Esophagus squamous epithelium (tissue), 5 donors: ENCODE results near the gene ARID5B. TPM values are rescaled to one million over a fixed set of nuclear protein-coding genes. Genes with fewer than 3 reads are reported as not detected.

ENCODE experiments used
- DNase-seq: peaks from one replicate; lab custom pipeline; 2025; lab: John Stamatoyannopoulos, UW
- H3K27ac ChIP-seq, 4 donors: fragments of 200-600 bp; sonication (generic); one replicate each; pipeline ENCODE4 v1.5.1; 2016 to 2019; ENCODE audit warnings: mild to moderate bottlenecking in 1 of 4
- H3K27me3 ChIP-seq, 4 donors: fragments of 200-600 bp; sonication (generic); 1 replicate in 3 of 4; 2 replicates in 1 of 4; pipeline versions ENCODE4 v1.5.1 to v1.6.0; 2017 to 2021; ENCODE audit warnings: antibody characterized with exemption in 1 of 4
- H3K36me3 ChIP-seq, 3 donors: fragments of 200-600 bp; sonication (generic); one replicate each; pipeline ENCODE4 v1.5.1; 2016 to 2019
- H3K4me1 ChIP-seq, 3 donors: fragments of 200-600 bp; sonication (generic); one replicate each; pipeline ENCODE4 v1.5.1; 2017 to 2019
- H3K4me3 ChIP-seq, 4 donors: fragments of 200-600 bp; sonication (generic); 1 replicate in 3 of 4; 2 replicates in 1 of 4; pipeline ENCODE4 v1.5.1; 2016 to 2019; ENCODE audit warnings: mild to moderate bottlenecking in 2 of 4, moderate library complexity in 1 of 4
- H3K9me3 ChIP-seq, 3 donors: fragments of 200-600 bp; sonication (generic); one replicate each; pipeline ENCODE4 v1.5.1; 2016 to 2019
- POLR2A ChIP-seq, 4 donors: fragments of 450-650 bp; IDR thresholded peaks; one replicate each; pipeline ENCODE4 v1.6.1; 2017; ENCODE audit warnings: antibody characterized with exemption in 4 of 4, mild to moderate bottlenecking in 4 of 4, moderate library complexity in 3 of 4
- WGBS, 2 donors: methylation state at CpG; one replicate each; pipeline ENCODE4 v1.1.5; 2018; 5-methylcytosine and 5-hydroxymethylcytosine counted together
- intact Hi-C: fragments of 100-400 bp; cut with DNase I; formaldehyde crosslinking; loops from one replicate; pipeline ENCODE4 v1.15.0; 2022
- total RNA-seq, 4 donors: library from RNA; depleted of rRNA; stranded (reverse); fragments of >200 nt; gene quantifications; one replicate each; pipeline ENCODE4 v1.1.0, GENCODE V29; 2016
- TF ChIP-seq, protein P1 (sequence below), 6 experiments: fragments of 450-650 bp in 4 of 6; fragments of 200-600 bp in 2 of 6; sonication (generic) in 2 of 6; IDR thresholded peaks; one replicate each; pipeline ENCODE4 v1.5.1; 2016 to 2019; ENCODE audit warnings: antibody characterized with exemption in 6 of 6, mild to moderate bottlenecking in 4 of 6, moderate library complexity in 4 of 6
- donor health status: DM: yes; HTN: yes; CAD: no.

Gene ARID5B
- total RNA-seq, 4 donors from 2014 or later: 18.0 to 38.1 (median 30.2) TPM

DNA sequence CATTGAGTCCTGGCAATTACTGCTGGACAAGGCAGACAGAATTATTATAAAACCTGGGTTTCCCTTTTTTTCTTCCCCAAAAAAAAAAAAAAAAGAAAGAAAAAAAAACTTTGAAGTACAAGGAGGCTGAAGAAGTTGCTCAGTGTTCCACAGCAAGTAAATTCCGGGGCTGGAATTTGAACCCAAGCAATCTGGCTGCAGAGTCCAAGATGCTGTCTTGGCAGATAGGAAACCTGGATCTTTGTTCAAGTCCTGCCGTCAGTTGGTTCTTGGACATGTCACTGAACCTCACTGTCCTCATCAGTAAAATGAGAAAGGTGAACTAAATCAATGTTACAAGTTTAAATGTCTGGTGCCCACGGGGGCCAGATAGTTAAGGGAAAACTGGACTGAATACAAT, 35.3 kb downstream of the ARID5B start:
- Histone ChIP-seq H3K27me3 (no peaks in the 10 kb centered on the region), H3K9me3 (no peaks in the 10 kb centered on the region), H3K4me3 (no peak overlapping the region), H3K36me3 (peaks cover 0 to 6% (median 0%) of the 10 kb centered on the region in 3 donors), H3K27ac (peak overlapping the region; percentile 36 to 77 (median 72)), H3K4me1 (peaks cover 11 to 61% (median 32%) of the 10 kb centered on the region in 3 donors)
- DNase-seq: no peak
- TF ChIP-seq, protein P1, sequence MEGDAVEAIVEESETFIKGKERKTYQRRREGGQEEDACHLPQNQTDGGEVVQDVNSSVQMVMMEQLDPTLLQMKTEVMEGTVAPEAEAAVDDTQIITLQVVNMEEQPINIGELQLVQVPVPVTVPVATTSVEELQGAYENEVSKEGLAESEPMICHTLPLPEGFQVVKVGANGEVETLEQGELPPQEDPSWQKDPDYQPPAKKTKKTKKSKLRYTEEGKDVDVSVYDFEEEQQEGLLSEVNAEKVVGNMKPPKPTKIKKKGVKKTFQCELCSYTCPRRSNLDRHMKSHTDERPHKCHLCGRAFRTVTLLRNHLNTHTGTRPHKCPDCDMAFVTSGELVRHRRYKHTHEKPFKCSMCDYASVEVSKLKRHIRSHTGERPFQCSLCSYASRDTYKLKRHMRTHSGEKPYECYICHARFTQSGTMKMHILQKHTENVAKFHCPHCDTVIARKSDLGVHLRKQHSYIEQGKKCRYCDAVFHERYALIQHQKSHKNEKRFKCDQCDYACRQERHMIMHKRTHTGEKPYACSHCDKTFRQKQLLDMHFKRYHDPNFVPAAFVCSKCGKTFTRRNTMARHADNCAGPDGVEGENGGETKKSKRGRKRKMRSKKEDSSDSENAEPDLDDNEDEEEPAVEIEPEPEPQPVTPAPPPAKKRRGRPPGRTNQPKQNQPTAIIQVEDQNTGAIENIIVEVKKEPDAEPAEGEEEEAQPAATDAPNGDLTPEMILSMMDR (IDR thresholded peaks at IDR 0.05): no peak
- TF ChIP-seq POLR2A (IDR thresholded peaks at IDR 0.05): no peak
- intact Hi-C loops: no loop called here
- 68 to 75% methylated on average over 3 of the region's 3 CpGs for WGBS, 2 donors

DNA sequence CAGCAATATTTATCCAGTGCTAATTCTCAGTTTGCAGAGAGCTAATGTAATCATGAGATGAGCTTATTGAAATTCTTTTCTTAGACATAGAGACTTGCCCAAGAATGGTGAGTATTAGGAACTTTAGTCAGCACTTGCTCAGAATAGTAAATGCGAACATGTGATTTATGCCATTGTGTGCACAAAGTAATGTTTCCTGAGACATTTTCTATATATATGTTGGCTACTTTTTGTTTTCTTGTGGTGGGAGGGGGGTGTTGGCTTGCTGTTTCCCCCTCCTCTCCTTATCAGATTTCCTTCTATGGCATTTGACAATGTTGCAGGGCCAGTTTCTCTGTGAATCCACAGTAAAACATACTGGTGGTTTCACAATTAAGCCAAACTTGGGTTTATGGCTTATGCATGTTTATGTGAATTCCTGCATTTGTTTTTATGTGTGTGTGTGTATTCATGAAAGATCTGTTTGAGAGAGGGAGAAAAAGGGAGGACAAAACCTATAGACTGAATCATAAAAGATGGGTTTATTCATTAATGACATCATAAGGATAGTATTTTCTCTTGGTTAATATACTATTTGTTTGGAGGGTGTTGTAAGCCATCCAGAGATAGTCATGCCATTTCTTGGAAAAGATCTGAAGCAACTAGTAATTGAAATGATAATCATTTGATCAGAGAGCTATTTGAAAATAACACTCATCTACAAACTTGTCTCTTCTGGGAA, 36.3 kb downstream of the ARID5B start:
- Histone ChIP-seq H3K4me3 (no peak overlapping the region), H3K27ac (peak overlapping the region; percentile 36 to 77 (median 72)), H3K4me1 (peaks cover 18 to 71% (median 39%) of the 10 kb centered on the region in 3 donors), H3K36me3 (peaks cover 0 to 6% (median 0%) of the 10 kb centered on the region in 3 donors), H3K27me3 (no peaks in the 10 kb centered on the region), H3K9me3 (no peaks in the 10 kb centered on the region)
- TF ChIP-seq POLR2A (IDR thresholded peaks at IDR 0.05): no peak
- TF ChIP-seq, protein P1 (IDR thresholded peaks at IDR 0.05): no peak
- intact Hi-C loops: no loop called here
- 15 to 25% methylated on average over 1 of the region's 1 CpG for WGBS, 2 donors
- DNase-seq: no peak

DNA sequence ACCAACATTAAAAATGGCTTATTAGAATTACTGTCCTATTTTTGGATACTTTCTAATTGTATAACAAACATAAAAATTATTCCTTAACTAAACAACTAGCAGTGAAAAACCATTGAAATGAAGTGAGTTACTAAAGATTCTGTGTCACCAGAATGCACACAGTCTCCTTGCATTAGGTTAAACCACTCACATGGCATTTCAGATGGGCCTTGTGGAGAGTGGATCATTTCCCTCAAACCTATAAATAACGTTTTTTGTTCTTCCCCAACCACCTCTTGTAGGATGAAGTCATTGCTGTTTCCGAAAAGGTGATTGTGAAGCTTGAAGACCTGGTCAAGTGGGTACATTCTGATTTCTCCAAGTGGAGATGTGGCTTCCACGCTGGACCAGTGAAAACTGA, 38.4 kb downstream of the ARID5B start:
- 65 to 75% methylated on average over 3 of the region's 3 CpGs for WGBS, 2 donors
- TF ChIP-seq POLR2A (IDR thresholded peaks at IDR 0.05): no peak
- TF ChIP-seq, protein P1 (IDR thresholded peaks at IDR 0.05): no peak
- peak overlapping the region in 3 of 4 donors; percentile 54 to 77 (median 71) for H3K27ac ChIP-seq

DNA sequence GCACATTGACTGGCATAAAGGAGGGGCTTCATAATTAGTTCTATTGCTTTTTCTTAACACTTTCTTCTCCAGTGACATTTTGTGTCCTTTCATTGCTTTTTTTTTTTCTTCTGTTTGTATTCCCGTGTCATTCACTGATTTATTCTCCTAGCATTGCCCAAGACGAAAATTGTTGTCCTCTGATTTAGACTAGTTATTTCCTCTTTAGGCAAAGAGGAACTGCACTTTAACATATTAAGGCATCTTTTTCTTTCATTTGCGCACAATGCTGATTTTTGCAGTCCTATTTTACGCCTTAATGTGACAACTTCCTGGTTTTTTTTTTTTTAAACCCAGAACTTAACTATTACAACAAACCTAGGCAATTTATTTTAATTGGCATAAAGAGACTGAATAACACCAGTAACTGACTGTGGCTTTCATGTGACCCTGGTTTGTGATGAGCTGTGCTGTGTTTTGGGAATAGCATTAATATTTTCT, 39.7 kb downstream of the ARID5B start:
- TF ChIP-seq, protein P1 (IDR thresholded peaks at IDR 0.05): no peak
- no peak for TF ChIP-seq POLR2A (IDR thresholded peaks at IDR 0.05)
- no peaks in the 10 kb centered on the region for H3K9me3 ChIP-seq
- no peak for DNase-seq

More for the DNA sequence above, 38.4 kb downstream of the ARID5B start:
- Histone ChIP-seq H3K9me3 (no peaks in the 10 kb centered on the region), H3K4me3 (no peak overlapping the region), H3K27me3 (no peaks in the 10 kb centered on the region), H3K36me3 (peaks cover 0 to 6% (median 0%) of the 10 kb centered on the region in 3 donors), H3K4me1 (peaks cover 18 to 81% (median 51%) of the 10 kb centered on the region in 3 donors)
- intact Hi-C loops: no loop called here
- DNase-seq: no peak

More for the DNA sequence above, 39.7 kb downstream of the ARID5B start:
- H3K4me3 ChIP-seq: no peak overlapping the region
- H3K4me1 ChIP-seq: peaks cover 18 to 83% (median 58%) of the 10 kb centered on the region in 3 donors
- intact Hi-C loops: no loop called here
- no peaks in the 10 kb centered on the region for H3K27me3 ChIP-seq
- peaks cover 0 to 6% (median 0%) of the 10 kb centered on the region in 3 donors for H3K36me3 ChIP-seq
- WGBS, 2 donors: 64 to 67% methylated on average over 4 of the region's 4 CpGs
- H3K27ac ChIP-seq: peak overlapping the region; percentile 1 to 93 (median 72)
